Measurements from ENCODE around the gene WDR76.

The WDR76 gene

GRCh38 chr15:43893956-43894355 is 67.2 kb downstream of the WDR76 start:
- H3K4me3 ChIP-seq (ENCODE audit: insufficient read length, low read depth) = no peak overlapping the region

GRCh38 chr15:43895586-43895985 is 68.8 kb downstream of the WDR76 start:
- TF ChIP-seq ZNF274 (IDR thresholded peaks at IDR 0.05; ENCODE audit: low read depth, low read length) = no peak
- TF ChIP-seq YY1 (IDR thresholded peaks at IDR 0.05; ENCODE audit: insufficient read depth, insufficient read length) = no peak
- no peak for TF ChIP-seq SUZ12 (IDR thresholded peaks at IDR 0.05; ENCODE audit: extremely low read depth, insufficient read depth, insufficient read length)
- H3K4me3 ChIP-seq (ENCODE audit: insufficient read length, low read depth) = no peak overlapping the region
- no peak overlapping the region for H3K9ac ChIP-seq (ENCODE audit: insufficient read length, low read depth)
- no peaks in the 10 kb centered on the region for H3K9me3 ChIP-seq (ENCODE audit: insufficient read depth, low read length)
- no peaks in the 10 kb centered on the region for H3K4me1 ChIP-seq (ENCODE audit: insufficient read depth, insufficient read length)
- H3K27me3 ChIP-seq (ENCODE audit: insufficient read depth, insufficient read length) = no peaks in the 10 kb centered on the region
- H3K36me3 ChIP-seq (ENCODE audit: insufficient read depth, insufficient read length, low read length) = no peaks in the 10 kb centered on the region
- DNase-seq (ENCODE audit: low read depth, low spot score) = no peak

More at GRCh38 chr15:43893956-43894355, 67.2 kb downstream of the WDR76 start:
- H3K4me1 ChIP-seq (ENCODE audit: insufficient read depth, insufficient read length) = no peaks in the 10 kb centered on the region
- no peak overlapping the region for H3K9ac ChIP-seq (ENCODE audit: insufficient read length, low read depth)
- no peaks in the 10 kb centered on the region for H3K9me3 ChIP-seq (ENCODE audit: insufficient read depth, low read length)
- TF ChIP-seq SUZ12 (IDR thresholded peaks at IDR 0.05; ENCODE audit: extremely low read depth, insufficient read depth, insufficient read length) = no peak
- TF ChIP-seq YY1 (IDR thresholded peaks at IDR 0.05; ENCODE audit: insufficient read depth, insufficient read length) = no peak
- no peak for TF ChIP-seq ZNF274 (IDR thresholded peaks at IDR 0.05; ENCODE audit: low read depth, low read length)
- DNase-seq (ENCODE audit: low read depth, low spot score) = no peak
- H3K27me3 ChIP-seq (ENCODE audit: insufficient read depth, insufficient read length) = no peaks in the 10 kb centered on the region
- no peaks in the 10 kb centered on the region for H3K36me3 ChIP-seq (ENCODE audit: insufficient read depth, insufficient read length, low read length)

GRCh38 chr15:43896543-43896942 is 69.7 kb downstream of the WDR76 start:
- TF ChIP-seq ZNF274 (IDR thresholded peaks at IDR 0.05; ENCODE audit: low read depth, low read length) (no peak), YY1 (IDR thresholded peaks at IDR 0.05; ENCODE audit: insufficient read depth, insufficient read length) (no peak), SUZ12 (IDR thresholded peaks at IDR 0.05; ENCODE audit: extremely low read depth, insufficient read depth, insufficient read length) (no peak)
- DNase-seq (ENCODE audit: low read depth, low spot score) = no peak
- Histone ChIP-seq H3K9me3 (ENCODE audit: insufficient read depth, low read length) (no peaks in the 10 kb centered on the region), H3K36me3 (ENCODE audit: insufficient read depth, insufficient read length, low read length) (no peaks in the 10 kb centered on the region), H3K9ac (ENCODE audit: insufficient read length, low read depth) (no peak overlapping the region), H3K4me3 (ENCODE audit: insufficient read length, low read depth) (no peak overlapping the region), H3K27me3 (ENCODE audit: insufficient read depth, insufficient read length) (no peaks in the 10 kb centered on the region), H3K4me1 (ENCODE audit: insufficient read depth, insufficient read length) (no peaks in the 10 kb centered on the region)

GRCh38 chr15:43898891-43899290 is 72.1 kb downstream of the WDR76 start:
- Histone ChIP-seq H3K4me1 (ENCODE audit: insufficient read depth, insufficient read length) (no peaks in the 10 kb centered on the region), H3K4me3 (ENCODE audit: insufficient read length, low read depth) (no peak overlapping the region), H3K9ac (ENCODE audit: insufficient read length, low read depth) (no peak overlapping the region), H3K27me3 (ENCODE audit: insufficient read depth, insufficient read length) (no peaks in the 10 kb centered on the region), H3K9me3 (ENCODE audit: insufficient read depth, low read length) (no peaks in the 10 kb centered on the region), H3K36me3 (ENCODE audit: insufficient read depth, insufficient read length, low read length) (no peaks in the 10 kb centered on the region)
- no peak for DNase-seq (ENCODE audit: low read depth, low spot score)
- TF ChIP-seq YY1 (IDR thresholded peaks at IDR 0.05; ENCODE audit: insufficient read depth, insufficient read length) (no peak), SUZ12 (IDR thresholded peaks at IDR 0.05; ENCODE audit: extremely low read depth, insufficient read depth, insufficient read length) (no peak)

- no peaks in the 10 kb centered on the region for H3K36me3 ChIP-seq (ENCODE audit: insufficient read depth, insufficient read length, low read length)
- no peak for DNase-seq (ENCODE audit: low read depth, low spot score)
- H3K4me3 ChIP-seq (ENCODE audit: insufficient read length, low read depth) = no peak overlapping the region
- no peak overlapping the region for H3K9ac ChIP-seq (ENCODE audit: insufficient read length, low read depth)
- H3K9me3 ChIP-seq (ENCODE audit: insufficient read depth, low read length) = no peaks in the 10 kb centered on the region
- no peaks in the 10 kb centered on the region for H3K4me1 ChIP-seq (ENCODE audit: insufficient read depth, insufficient read length)
- H3K27me3 ChIP-seq (ENCODE audit: insufficient read depth, insufficient read length) = no peaks in the 10 kb centered on the region
- TF ChIP-seq ZNF274 (IDR thresholded peaks at IDR 0.05; ENCODE audit: low read depth, low read length) (no peak), SUZ12 (IDR thresholded peaks at IDR 0.05; ENCODE audit: extremely low read depth, insufficient read depth, insufficient read length) (no peak), YY1 (IDR thresholded peaks at IDR 0.05; ENCODE audit: insufficient read depth, insufficient read length) (no peak)
Observed at GRCh38 chr15:43899928-43900327, 73.1 kb downstream of the WDR76 start.

GRCh38 chr15:43900996-43901395 is 74.2 kb downstream of the WDR76 start:
- no peak for DNase-seq (ENCODE audit: low read depth, low spot score)
- Histone ChIP-seq H3K36me3 (ENCODE audit: insufficient read depth, insufficient read length, low read length) (no peaks in the 10 kb centered on the region), H3K4me1 (ENCODE audit: insufficient read depth, insufficient read length) (no peaks in the 10 kb centered on the region), H3K4me3 (ENCODE audit: insufficient read length, low read depth) (no peak overlapping the region), H3K9ac (ENCODE audit: insufficient read length, low read depth) (no peak overlapping the region), H3K9me3 (ENCODE audit: insufficient read depth, low read length) (no peaks in the 10 kb centered on the region), H3K27me3 (ENCODE audit: insufficient read depth, insufficient read length) (no peaks in the 10 kb centered on the region)
- TF ChIP-seq ZNF274 (IDR thresholded peaks at IDR 0.05; ENCODE audit: low read depth, low read length) (no peak), SUZ12 (IDR thresholded peaks at IDR 0.05; ENCODE audit: extremely low read depth, insufficient read depth, insufficient read length) (no peak), YY1 (IDR thresholded peaks at IDR 0.05; ENCODE audit: insufficient read depth, insufficient read length) (no peak)

GRCh38 chr15:43901495-43901894 is 74.7 kb downstream of the WDR76 start:
- no peak for DNase-seq (ENCODE audit: low read depth, low spot score)

More at GRCh38 chr15:43901495-43901894, 74.7 kb downstream of the WDR76 start:
- Histone ChIP-seq H3K9ac (ENCODE audit: insufficient read length, low read depth) (no peak overlapping the region), H3K4me3 (ENCODE audit: insufficient read length, low read depth) (no peak overlapping the region), H3K27me3 (ENCODE audit: insufficient read depth, insufficient read length) (no peaks in the 10 kb centered on the region), H3K4me1 (ENCODE audit: insufficient read depth, insufficient read length) (no peaks in the 10 kb centered on the region), H3K36me3 (ENCODE audit: insufficient read depth, insufficient read length, low read length) (no peaks in the 10 kb centered on the region), H3K9me3 (ENCODE audit: insufficient read depth, low read length) (no peaks in the 10 kb centered on the region)
- TF ChIP-seq ZNF274 (IDR thresholded peaks at IDR 0.05; ENCODE audit: low read depth, low read length) (no peak), SUZ12 (IDR thresholded peaks at IDR 0.05; ENCODE audit: extremely low read depth, insufficient read depth, insufficient read length) (no peak), YY1 (IDR thresholded peaks at IDR 0.05; ENCODE audit: insufficient read depth, insufficient read length) (no peak)
